Neural crest cell (in vitro differentiated cells): ENCODE results near the gene ACSL6. TPM values are rescaled to one million over a fixed set of nuclear protein-coding genes. Genes with fewer than 3 reads are reported as not detected.

ENCODE experiments used
- DNase-seq: peaks from one replicate; pipeline ENCODE4 v3.0.0; 2021; ENCODE audit warnings: low read depth, mixed read lengths, low spot score
- H3K27ac Mint-ChIP-seq: one replicate; pipeline ENCODE4 v1.8.0; 2021; ENCODE audit warnings: mild to moderate bottlenecking, mixed read lengths; ENCODE audit not compliant: unreplicated experiment
- H3K27me3 Mint-ChIP-seq: 2 replicates; pipeline ENCODE4 v1.8.0; 2021; ENCODE audit warnings: low read depth, mild to moderate bottlenecking, mixed read lengths
- H3K36me3 Mint-ChIP-seq: 2 replicates; pipeline ENCODE4 v1.8.0; 2021; ENCODE audit warnings: low read depth, mild to moderate bottlenecking, mixed read lengths
- H3K4me1 Mint-ChIP-seq: 2 replicates; pipeline ENCODE4 v1.8.0; 2021; ENCODE audit warnings: mixed read lengths
- H3K4me3 Mint-ChIP-seq: one replicate; pipeline ENCODE4 v1.8.0; 2021; ENCODE audit warnings: mild to moderate bottlenecking, mixed read lengths
- H3K9me3 Mint-ChIP-seq: 2 replicates; pipeline ENCODE4 v1.8.0; 2021; ENCODE audit warnings: mixed read lengths
- total RNA-seq: library from RNA; stranded (reverse); gene quantifications from 2 replicates; pipeline ENCODE4 v1.2.1, GENCODE V29; 2021
- TF ChIP-seq, protein P1 (sequence below): fragments of 200-600 bp; sonication (generic); conservative IDR thresholded peaks from 2 replicates; pipeline ENCODE4 v1.5.0; 2021; ENCODE audit warnings: antibody characterized with exemption, mild to moderate bottlenecking

Gene ACSL6
- total RNA-seq, 1 donor from 2014 or later, result 0.84 TPM

DNA sequence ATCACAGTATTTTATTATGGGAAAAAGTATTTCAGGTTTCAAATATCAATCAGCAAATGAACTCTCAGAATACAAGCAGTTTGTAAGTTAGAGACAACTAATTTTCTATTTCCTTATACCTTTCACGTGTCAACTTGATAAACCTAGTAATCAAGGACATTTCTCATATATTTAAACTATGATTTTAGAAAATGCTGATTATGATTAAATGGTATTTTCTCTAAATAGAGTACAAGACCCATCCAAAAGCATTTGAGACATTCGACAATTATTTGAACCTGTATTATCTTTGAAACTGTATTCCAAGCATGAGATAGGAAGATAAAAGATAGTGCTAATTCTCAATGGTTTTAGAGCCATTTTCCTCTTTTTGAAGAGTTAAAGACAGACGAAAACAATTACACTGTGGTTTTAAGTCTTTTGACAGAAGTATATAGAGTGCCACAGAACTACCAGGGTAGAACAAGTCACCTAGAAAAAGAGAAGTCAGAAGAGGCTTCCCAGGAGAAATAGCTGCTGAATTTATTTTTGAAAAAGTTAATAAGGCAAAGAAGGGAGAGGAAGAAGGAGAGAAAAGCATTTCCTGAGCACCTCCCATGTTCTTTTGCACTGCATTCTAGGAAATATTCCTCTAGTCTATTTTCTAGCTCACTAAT is 71.6 kb downstream of the ACSL6 start:
- no peak overlapping the region for H3K27ac Mint-ChIP-seq
- no peak overlapping the region for H3K4me3 Mint-ChIP-seq
- DNase-seq, result no peak
- peaks cover 4% of the 10 kb centered on the region for H3K27me3 Mint-ChIP-seq
- no peaks in the 10 kb centered on the region for H3K4me1 Mint-ChIP-seq
- no peaks in the 10 kb centered on the region for H3K9me3 Mint-ChIP-seq
- TF ChIP-seq, protein P1, sequence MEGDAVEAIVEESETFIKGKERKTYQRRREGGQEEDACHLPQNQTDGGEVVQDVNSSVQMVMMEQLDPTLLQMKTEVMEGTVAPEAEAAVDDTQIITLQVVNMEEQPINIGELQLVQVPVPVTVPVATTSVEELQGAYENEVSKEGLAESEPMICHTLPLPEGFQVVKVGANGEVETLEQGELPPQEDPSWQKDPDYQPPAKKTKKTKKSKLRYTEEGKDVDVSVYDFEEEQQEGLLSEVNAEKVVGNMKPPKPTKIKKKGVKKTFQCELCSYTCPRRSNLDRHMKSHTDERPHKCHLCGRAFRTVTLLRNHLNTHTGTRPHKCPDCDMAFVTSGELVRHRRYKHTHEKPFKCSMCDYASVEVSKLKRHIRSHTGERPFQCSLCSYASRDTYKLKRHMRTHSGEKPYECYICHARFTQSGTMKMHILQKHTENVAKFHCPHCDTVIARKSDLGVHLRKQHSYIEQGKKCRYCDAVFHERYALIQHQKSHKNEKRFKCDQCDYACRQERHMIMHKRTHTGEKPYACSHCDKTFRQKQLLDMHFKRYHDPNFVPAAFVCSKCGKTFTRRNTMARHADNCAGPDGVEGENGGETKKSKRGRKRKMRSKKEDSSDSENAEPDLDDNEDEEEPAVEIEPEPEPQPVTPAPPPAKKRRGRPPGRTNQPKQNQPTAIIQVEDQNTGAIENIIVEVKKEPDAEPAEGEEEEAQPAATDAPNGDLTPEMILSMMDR, result no peak
- no peaks in the 10 kb centered on the region for H3K36me3 Mint-ChIP-seq

DNA sequence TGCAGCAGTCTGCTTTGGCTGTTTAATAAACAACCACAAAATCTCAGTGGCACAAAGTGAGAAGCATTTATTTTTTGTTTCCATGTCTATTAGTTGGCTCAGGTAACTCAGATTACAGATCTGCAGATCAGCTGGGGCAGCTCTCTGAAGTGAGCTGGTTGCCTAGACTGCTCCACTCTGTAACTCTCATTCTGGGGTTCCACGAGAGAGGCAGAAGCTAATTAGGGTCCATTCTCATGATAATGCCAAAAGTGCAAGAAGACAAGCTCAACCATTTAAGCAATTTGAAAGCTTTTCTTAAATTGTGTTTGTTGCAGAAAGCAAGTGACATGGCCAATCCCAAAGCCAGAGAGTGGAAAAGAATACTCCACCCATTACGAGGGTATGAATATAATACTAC is 79.2 kb downstream of the ACSL6 start:
- H3K36me3 Mint-ChIP-seq, result peaks cover 11% of the 10 kb centered on the region
- DNase-seq, result no peak

DNA sequence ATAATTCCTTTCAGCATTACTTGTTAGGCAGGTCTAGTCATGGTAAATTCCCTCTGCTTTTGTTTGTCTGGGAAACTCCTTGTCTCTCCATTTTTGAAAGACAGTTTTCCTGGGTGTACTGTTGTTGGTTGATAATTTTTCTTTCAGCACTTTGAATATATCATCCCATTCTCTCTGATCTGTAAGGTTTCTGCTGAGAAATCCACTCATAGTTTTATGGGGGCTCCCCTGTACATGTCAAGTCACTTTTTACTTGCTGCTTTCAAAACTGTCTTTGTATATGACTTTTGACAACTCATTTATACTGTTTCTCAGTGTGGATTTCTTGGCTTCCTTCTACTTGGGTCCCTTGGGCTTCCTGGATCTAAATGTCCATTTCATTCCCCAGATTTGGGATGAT is 82.5 kb downstream of the ACSL6 start:
- peaks cover 14% of the 10 kb centered on the region for H3K36me3 Mint-ChIP-seq
- H3K4me3 Mint-ChIP-seq, result no peak overlapping the region
- peaks cover 32% of the 10 kb centered on the region for H3K9me3 Mint-ChIP-seq
- no peaks in the 10 kb centered on the region for H3K4me1 Mint-ChIP-seq
- no peak for DNase-seq
- TF ChIP-seq, protein P1, result no peak
- no peaks in the 10 kb centered on the region for H3K27me3 Mint-ChIP-seq
- no peak overlapping the region for H3K27ac Mint-ChIP-seq

More for the DNA sequence above, 79.2 kb downstream of the ACSL6 start:
- TF ChIP-seq, protein P1, result no peak
- Mint-ChIP-seq H3K4me3 (no peak overlapping the region), H3K27ac (no peak overlapping the region), H3K9me3 (peaks cover 25% of the 10 kb centered on the region), H3K4me1 (no peaks in the 10 kb centered on the region), H3K27me3 (peaks cover 4% of the 10 kb centered on the region)

DNA sequence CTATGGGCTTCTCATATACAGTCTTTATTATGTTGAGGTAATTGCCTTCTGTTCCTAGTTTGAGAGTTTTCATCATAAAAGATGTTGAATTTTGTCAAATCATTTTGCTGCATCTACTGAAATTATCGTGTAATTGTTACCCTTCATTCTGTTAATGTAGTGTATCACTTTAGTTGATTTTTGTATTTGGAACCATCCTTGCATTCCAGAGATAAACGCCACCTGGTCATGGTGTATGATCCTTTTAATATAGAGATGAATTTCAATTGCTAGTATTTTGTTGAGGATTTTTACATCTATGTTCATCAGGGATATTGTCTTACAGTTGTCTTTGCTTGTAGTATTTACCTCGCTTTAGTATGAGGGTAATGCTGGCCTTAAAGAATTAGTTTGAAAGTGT is 85.3 kb downstream of the ACSL6 start:
- Mint-ChIP-seq H3K9me3 (peaks cover 32% of the 10 kb centered on the region), H3K36me3 (peaks cover 14% of the 10 kb centered on the region), H3K27me3 (no peaks in the 10 kb centered on the region), H3K4me3 (no peak overlapping the region), H3K27ac (no peak overlapping the region), H3K4me1 (no peaks in the 10 kb centered on the region)
- no peak for DNase-seq
- TF ChIP-seq, protein P1, result no peak

DNA sequence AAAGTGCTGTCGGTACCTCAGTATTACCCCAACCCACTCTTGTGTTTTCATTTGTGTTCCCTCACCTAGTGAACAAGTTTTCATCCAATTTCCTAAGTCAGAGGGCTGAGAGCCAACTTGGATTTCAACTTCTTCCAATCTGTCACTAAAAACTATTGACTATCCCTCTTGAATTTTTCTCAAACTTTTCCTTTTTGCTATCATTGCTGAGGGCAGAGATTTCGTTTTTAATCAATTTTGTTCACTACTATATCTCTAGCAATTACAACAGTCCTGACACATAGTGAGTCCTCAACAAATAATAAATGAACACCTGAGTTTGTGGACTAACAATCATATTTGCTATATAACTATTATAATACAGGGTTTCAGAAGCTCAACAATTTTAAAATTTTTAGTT is 95.0 kb downstream of the ACSL6 start:
- TF ChIP-seq, protein P1, result no peak
- Mint-ChIP-seq H3K4me3 (no peak overlapping the region), H3K4me1 (no peaks in the 10 kb centered on the region), H3K36me3 (no peaks in the 10 kb centered on the region), H3K27me3 (peaks cover 11% of the 10 kb centered on the region), H3K27ac (no peak overlapping the region), H3K9me3 (no peaks in the 10 kb centered on the region)
- DNase-seq, result no peak
